B cell (primary cell): Measurements from ENCODE around the gene ZEB2. TPM values are rescaled to one million over a fixed set of nuclear protein-coding genes. Genes with fewer than 3 reads are reported as not detected.

Source experiments
- ATAC-seq: fragments of 200-7000 bp; cut with Tn5 transposase; one replicate; pipeline ENCODE4 v1.10.0; 2021; ENCODE audit warnings: low read depth, mild to moderate bottlenecking, moderate number of reproducible peaks, moderate library complexity
- CTCF ChIA-PET: fragments of 350-600 bp; sonication (Branson Sonifier 250); formaldehyde crosslinking; loops from one replicate; lab custom pipeline; 2021; ENCODE audit warnings: antibody characterized with exemption, inconsistent platforms; lab: Charles Lee
- POLR2A ChIA-PET: fragments of 350-600 bp; sonication (Branson Sonifier 250); formaldehyde crosslinking; loops from one replicate; lab custom pipeline; 2021; ENCODE audit warnings: antibody characterized with exemption; lab: Charles Lee
- DNase-seq: peaks from one replicate; pipeline ENCODE4 v3.0.0; 2013
- H2AFZ ChIP-seq: 2 replicates; pipeline ENCODE4 v1.6.1; 2012; ENCODE audit warnings: mild to moderate bottlenecking, low read depth, low read length; ENCODE audit not compliant: insufficient read depth, poor library complexity, severe bottlenecking
- H3K27ac ChIP-seq, 2 donors: 1 replicate in 1 of 2; 2 replicates in 1 of 2; pipeline ENCODE4 v1.5.1; 2012 to 2013; ENCODE audit warnings: low read length in 2 of 2, mild to moderate bottlenecking in 2 of 2, moderate library complexity in 1 of 2
- H3K27me3 ChIP-seq, 4 experiments: fragments of 200-600 bp in 1 of 4; sonication (generic) in 1 of 4; replicated peaks in 1 of 4; 1 replicate in 2 of 4; 2 replicates in 2 of 4; pipeline versions ENCODE4 v1.6.1 to v1.7.0; 2013 to 2016; ENCODE audit warnings: low read length in 3 of 4, mild to moderate bottlenecking in 2 of 4, mixed read lengths in 1 of 4, moderate library complexity in 1 of 4; ENCODE audit not compliant: insufficient read depth in 4 of 4, control insufficient read depth in 3 of 4; ENCODE audit errors: control extremely low read depth in 1 of 4
- H3K36me3 ChIP-seq, 2 experiments: replicated peaks in 1 of 2; 1 replicate in 1 of 2; 2 replicates in 1 of 2; pipeline versions ENCODE4 v1.6.1 to v1.7.1; 2013; ENCODE audit warnings: low read length in 1 of 2; ENCODE audit not compliant: insufficient read depth in 2 of 2, control insufficient read depth in 1 of 2; ENCODE audit errors: control extremely low read depth in 1 of 2, extremely low read depth in 1 of 2
- H3K4me1 ChIP-seq, 2 donors: fragments of 200-600 bp in 1 of 2; sonication (generic) in 1 of 2; 1 replicate in 1 of 2; 2 replicates in 1 of 2; pipeline versions ENCODE4 v1.5.1 to v1.6.1; 2013 to 2017; ENCODE audit warnings: low read length in 2 of 2; ENCODE audit not compliant: control insufficient read depth in 2 of 2, insufficient read depth in 2 of 2
- H3K4me2 ChIP-seq: replicated peaks from 2 replicates; pipeline ENCODE3; 2012; ENCODE audit warnings: mild to moderate bottlenecking, low read depth, low read length; ENCODE audit not compliant: poor library complexity, severe bottlenecking
- H3K4me3 ChIP-seq, 5 experiments: fragments of 200-600 bp in 1 of 5; sonication (generic) in 1 of 5; 1 replicate in 3 of 5; 2 replicates in 2 of 5; pipeline versions ENCODE4 v1.5.1 to v1.7.0; 2011 to 2016; ENCODE audit warnings: low read length in 4 of 5, mild to moderate bottlenecking in 4 of 5, low read depth in 2 of 5, control low read depth in 1 of 5, moderate library complexity in 1 of 5; ENCODE audit not compliant: insufficient read depth in 1 of 5; ENCODE audit errors: control extremely low read depth in 1 of 5, extremely low read depth in 1 of 5
- H3K79me2 ChIP-seq: fragments of 200-600 bp; sonication (generic); one replicate; pipeline ENCODE4 v1.6.0; 2016; ENCODE audit warnings: low read length; ENCODE audit not compliant: control insufficient read depth, insufficient read depth
- H3K9ac ChIP-seq: fragments of 200-600 bp; sonication (generic); 2 replicates; pipeline ENCODE4 v1.6.1; 2017; ENCODE audit warnings: mild to moderate bottlenecking, low read length, moderate library complexity
- H3K9me3 ChIP-seq, 3 donors: one replicate each; pipeline versions ENCODE4 v1.6.1 to v1.7.1; 2013; ENCODE audit warnings: low read length in 2 of 3; ENCODE audit not compliant: control insufficient read depth in 2 of 3, insufficient read depth in 1 of 3; ENCODE audit errors: control extremely low read depth in 1 of 3
- H4K20me1 ChIP-seq: 2 replicates; pipeline ENCODE4 v1.6.0; 2012; ENCODE audit warnings: mild to moderate bottlenecking, low read length; ENCODE audit not compliant: insufficient read depth, control insufficient read depth, poor library complexity, severe bottlenecking
- H3K27ac Mint-ChIP-seq: one replicate; pipeline ENCODE4 v1.8.0; 2021; ENCODE audit warnings: mixed read lengths
- H3K27me3 Mint-ChIP-seq: one replicate; pipeline ENCODE4 v1.8.0; 2021; ENCODE audit warnings: mixed read lengths
- H3K4me1 Mint-ChIP-seq: one replicate; pipeline ENCODE4 v1.8.0; 2021; ENCODE audit warnings: mixed read lengths
- H3K4me3 Mint-ChIP-seq: one replicate; pipeline ENCODE4 v1.8.0; 2021; ENCODE audit warnings: mixed read lengths
- H3K9me3 Mint-ChIP-seq: one replicate; pipeline ENCODE4 v1.8.0; 2022; ENCODE audit warnings: mixed read lengths; ENCODE audit not compliant: insufficient read depth
- CTCF ChIP-seq: fragments of 200-600 bp; IDR thresholded peaks from one replicate; pipeline ENCODE4 v1.8.0; 2022; ENCODE audit warnings: antibody characterized with exemption, mild to moderate bottlenecking
- EZH2 ChIP-seq: IDR thresholded peaks from 2 replicates; pipeline ENCODE4 v1.6.1; 2012; ENCODE audit warnings: borderline replicate concordance, low read depth, mild to moderate bottlenecking, moderate library complexity, low read length; ENCODE audit not compliant: insufficient read depth, poor library complexity, severe bottlenecking
- WGBS: methylation state at CpG from one replicate; pipeline ENCODE4 v1.1.5; 2013; ENCODE audit warnings: missing lambda C conversion rate; ENCODE audit not compliant: insufficient coverage; 5-methylcytosine and 5-hydroxymethylcytosine counted together
- intact Hi-C: fragments of 100-400 bp; cut with micrococcal nuclease; formaldehyde crosslinking; loops from one replicate; pipeline ENCODE4 v1.10.0; 2022
- polyA plus RNA-seq: library from polyadenylated mRNA; depleted of rRNA; stranded (reverse); fragments of >200 nt; gene quantifications from 2 replicates; pipeline ENCODE4 v1.2.3, GENCODE V29; 2012
- total RNA-seq, 2 donors: library from RNA; stranded (reverse); fragments of 120-200 nt in 1 of 2; gene quantifications; 1 replicate in 1 of 2; 2 replicates in 1 of 2; pipeline versions ENCODE4 v1.2.3 to v1.2.4, GENCODE V29; 2013 to 2022

The ZEB2 gene
- total and polyA plus RNA-seq, 2 donors (not counting 1 experiment from before 2014, with no cell fraction given): 56.3 to 217 TPM

GRCh38 chr2:144362401-144362800 lies 157.5 kb downstream of the ZEB2 start:
- CTCF ChIA-PET: no interaction called here
- no peak overlapping the region for H3K4me3 Mint-ChIP-seq

DNA sequence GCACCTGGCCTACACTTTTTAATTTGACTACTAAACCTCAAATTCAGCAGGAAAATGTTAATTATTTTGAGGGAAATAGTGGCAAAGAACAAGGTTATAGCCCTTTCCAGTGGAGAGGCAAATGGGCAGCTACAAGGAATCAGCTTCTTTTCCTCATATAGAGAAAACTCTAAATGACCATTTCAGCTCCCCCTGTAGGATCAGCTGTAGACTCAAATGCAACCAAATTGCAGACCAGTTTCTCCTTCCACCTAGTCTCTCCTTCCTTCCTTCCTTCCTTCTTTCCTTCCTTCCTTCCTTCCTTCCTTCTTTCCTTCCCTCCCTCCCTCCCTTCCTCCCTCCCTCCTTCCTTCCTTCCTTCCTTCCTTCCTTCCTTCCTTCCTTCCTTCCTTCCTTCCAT lies 158.2 kb downstream of the ZEB2 start:
- no peaks in the 10 kb centered on the region for H3K27me3 Mint-ChIP-seq
- H3K27ac Mint-ChIP-seq: no peak overlapping the region
- Histone ChIP-seq H3K27me3 (no peaks in the 10 kb centered on the region), H3K4me2 (no peak overlapping the region), H3K36me3 (no peaks in the 10 kb centered on the region), H3K4me1 (peaks cover 10 to 11% of the 10 kb centered on the region in 2 donors), H3K9ac (no peak overlapping the region), H4K20me1 (no peaks in the 10 kb centered on the region), H3K79me2 (no peaks in the 10 kb centered on the region), H3K4me3 (no peak overlapping the region), H2AFZ (no peak overlapping the region), H3K9me3 (no peaks in the 10 kb centered on the region), H3K27ac (no peak overlapping the region)
- DNase-seq: no peak
- no peak overlapping the region for H3K4me3 Mint-ChIP-seq
- intact Hi-C loops: no loop called here
- ATAC-seq: no peak
- peaks cover 20% of the 10 kb centered on the region for H3K4me1 Mint-ChIP-seq
- POLR2A ChIA-PET: no interaction called here
- CTCF ChIA-PET: interaction anchor here (0.8 kb wide), 1 partner anchor 9 kb away, joined by 3 read pairs; no protein-coding TSS in a partner anchor
- no peaks in the 10 kb centered on the region for H3K9me3 Mint-ChIP-seq
- TF ChIP-seq CTCF: no peak
- no peak for TF ChIP-seq EZH2

More at GRCh38 chr2:144362401-144362800, 157.5 kb downstream of the ZEB2 start:
- Histone ChIP-seq H3K27me3 (no peaks in the 10 kb centered on the region), H2AFZ (no peak overlapping the region), H3K36me3 (no peaks in the 10 kb centered on the region), H4K20me1 (no peaks in the 10 kb centered on the region), H3K27ac (no peak overlapping the region), H3K79me2 (no peaks in the 10 kb centered on the region), H3K4me2 (no peak overlapping the region), H3K9ac (no peak overlapping the region), H3K9me3 (no peaks in the 10 kb centered on the region), H3K4me1 (peaks cover 10 to 11% of the 10 kb centered on the region in 2 donors), H3K4me3 (no peak overlapping the region)
- intact Hi-C loops: no loop called here
- POLR2A ChIA-PET: no interaction called here
- Mint-ChIP-seq H3K27ac (no peak overlapping the region), H3K27me3 (no peaks in the 10 kb centered on the region), H3K4me1 (peaks cover 19% of the 10 kb centered on the region), H3K9me3 (no peaks in the 10 kb centered on the region)
- ATAC-seq: no peak
- no peak for TF ChIP-seq EZH2
- no peak for TF ChIP-seq CTCF
- DNase-seq: no peak
- WGBS: no CpG with 5 or more reads among the region's 1 CpG
